GM21423 (cell line): ENCODE results near the gene ARL4D.
"Not testable (repeated sequence)": the region's sequence is repeated elsewhere in the genome, so short reads cannot be mapped to it uniquely, and the experiment has no call there.

Experiments used
- ATAC-seq: cut with Tn5 transposase; IDR thresholded peaks from one replicate; pipeline ENCODE4 v1.9.1; 2021; ENCODE audit warnings: mild to moderate bottlenecking, moderate library complexity; ENCODE audit not compliant: unreplicated experiment

The ARL4D gene, protein sequence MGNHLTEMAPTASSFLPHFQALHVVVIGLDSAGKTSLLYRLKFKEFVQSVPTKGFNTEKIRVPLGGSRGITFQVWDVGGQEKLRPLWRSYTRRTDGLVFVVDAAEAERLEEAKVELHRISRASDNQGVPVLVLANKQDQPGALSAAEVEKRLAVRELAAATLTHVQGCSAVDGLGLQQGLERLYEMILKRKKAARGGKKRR

GRCh38 chr17:43398724-43399595 is at the start of gene ARL4D:
ARL4D (plus strand) TSS chr17:43398993; CDS start chr17:43399733, 740 bp downstream.
- no peak for ATAC-seq

DNA sequence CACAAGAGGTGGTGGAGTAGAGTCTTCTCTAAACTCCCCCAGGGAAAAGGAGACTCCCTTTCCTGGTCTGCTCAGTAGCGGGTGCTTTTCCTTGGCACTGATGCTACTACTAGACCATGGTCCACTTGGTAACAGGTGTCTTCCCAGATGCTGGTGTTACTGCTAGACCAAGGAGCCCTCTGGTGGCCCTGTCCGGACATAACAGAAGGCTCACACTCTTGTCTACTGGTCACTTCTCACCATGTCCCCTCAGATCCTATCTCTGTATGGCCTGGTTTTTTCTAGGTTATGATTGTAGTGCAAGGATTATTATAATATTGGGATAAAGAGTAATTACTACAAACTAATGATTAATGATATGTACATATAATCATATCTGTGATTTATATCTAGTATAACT is 49.7 kb upstream of the ARL4D start:
- ATAC-seq: no peak

DNA sequence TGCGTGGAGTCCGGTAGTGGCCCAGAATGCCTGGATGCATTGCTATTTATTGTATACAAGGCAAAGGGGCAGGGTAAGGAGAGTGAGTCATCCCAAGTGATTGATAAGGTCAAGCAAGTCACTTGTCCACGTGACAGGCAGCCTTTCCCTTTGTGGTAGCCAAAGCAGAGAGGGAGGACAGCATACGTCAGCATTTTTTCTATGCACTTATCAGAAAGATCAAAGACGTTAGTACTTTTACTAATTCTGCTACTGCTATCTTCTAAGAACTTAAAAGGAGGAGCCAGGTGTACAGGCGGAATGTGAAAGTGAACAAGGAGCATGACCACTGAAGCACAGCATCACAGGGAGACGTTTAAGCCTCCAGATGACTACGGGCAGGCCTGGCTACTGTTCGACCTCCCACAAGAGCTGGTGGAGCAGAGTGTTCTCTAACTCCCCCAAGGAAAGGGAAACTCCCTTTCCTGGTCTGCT is 47.9 kb upstream of the ARL4D start:
- ATAC-seq: no peak

GRCh38 chr17:43351691-43352090 is 47.1 kb upstream of the ARL4D start:
- no peak for ATAC-seq

- no peak for ATAC-seq
These were observed 46.0 kb upstream of the ARL4D start for GRCh38 chr17:43352579-43353331.

DNA sequence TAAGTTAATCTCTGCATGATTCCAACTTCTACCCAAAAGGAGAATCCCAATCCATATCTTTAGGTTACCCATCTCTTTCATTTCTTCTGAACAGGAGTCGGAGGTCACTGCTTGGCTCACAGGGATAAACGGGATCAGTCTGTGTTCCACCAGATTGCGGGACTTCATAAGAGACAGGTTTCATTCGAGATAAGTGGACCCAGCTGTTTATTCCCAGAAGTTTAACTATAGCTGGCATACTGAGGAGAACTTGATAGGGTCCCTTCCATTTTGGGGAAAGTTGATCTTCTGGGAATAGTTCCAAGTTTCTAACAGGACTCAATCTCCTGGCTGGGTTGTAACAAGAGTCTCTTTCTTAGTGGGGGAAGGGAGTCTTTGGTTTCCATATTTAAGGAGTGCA is 45.4 kb upstream of the ARL4D start:
- no peak for ATAC-seq

DNA sequence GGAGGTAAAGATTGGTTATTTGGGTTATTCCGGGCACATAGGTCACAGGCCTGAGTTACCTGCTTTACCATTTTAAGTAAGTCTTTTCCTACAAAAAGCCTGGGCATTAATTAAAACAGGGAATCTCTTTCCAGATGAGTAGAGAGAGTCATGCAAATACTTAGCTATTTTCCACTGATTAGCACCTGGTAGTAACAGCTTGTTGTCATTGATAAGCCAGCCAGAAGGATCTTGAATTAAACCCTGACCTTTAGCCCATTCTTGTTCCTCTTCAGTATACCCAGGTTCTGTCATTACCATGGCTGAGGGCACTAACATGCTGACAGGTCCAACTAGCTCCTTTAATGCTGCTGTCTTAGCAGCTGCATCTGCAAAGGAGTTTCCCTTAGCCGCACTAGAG is 44.4 kb upstream of the ARL4D start:
- ATAC-seq: no peak

DNA sequence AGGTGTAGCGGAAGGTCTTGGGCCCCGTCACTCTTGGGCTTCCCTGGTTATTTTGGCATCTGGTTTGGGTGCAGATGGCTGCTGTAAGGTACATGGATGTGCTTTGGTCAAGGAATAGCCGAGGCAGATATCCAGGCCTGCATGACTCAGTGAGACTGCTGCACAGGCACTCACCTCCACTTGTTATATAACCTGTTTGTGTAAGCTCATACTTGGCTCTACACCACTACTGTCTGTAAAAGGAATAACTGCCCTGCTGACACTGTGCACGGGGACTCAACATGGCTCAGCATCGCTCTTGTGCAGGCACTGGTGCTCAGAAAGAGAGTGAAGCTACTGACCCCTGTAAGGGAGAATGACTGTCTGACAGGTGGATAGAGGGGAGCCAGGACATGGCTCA is 42.3 kb upstream of the ARL4D start:
- no peak for ATAC-seq

DNA sequence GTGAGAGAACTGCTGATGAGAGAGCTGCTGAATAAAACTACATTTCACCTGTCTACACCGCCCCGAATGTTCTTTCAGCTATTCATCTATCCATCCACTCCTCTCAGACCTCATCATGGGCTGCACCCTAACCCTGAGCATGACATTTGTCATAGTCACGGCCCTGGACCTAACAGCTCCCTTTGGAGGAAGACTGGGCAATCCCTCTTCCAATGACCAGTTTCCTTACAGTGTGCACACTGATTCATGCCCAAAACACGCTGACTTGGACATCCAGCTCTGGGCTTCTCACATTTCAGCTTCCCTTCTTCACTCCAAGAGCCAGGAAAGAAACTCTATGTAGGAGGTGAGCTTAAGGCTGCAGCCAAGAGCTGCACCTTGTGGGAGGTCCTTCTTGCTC is 41.8 kb upstream of the ARL4D start:
- no peak for ATAC-seq

DNA sequence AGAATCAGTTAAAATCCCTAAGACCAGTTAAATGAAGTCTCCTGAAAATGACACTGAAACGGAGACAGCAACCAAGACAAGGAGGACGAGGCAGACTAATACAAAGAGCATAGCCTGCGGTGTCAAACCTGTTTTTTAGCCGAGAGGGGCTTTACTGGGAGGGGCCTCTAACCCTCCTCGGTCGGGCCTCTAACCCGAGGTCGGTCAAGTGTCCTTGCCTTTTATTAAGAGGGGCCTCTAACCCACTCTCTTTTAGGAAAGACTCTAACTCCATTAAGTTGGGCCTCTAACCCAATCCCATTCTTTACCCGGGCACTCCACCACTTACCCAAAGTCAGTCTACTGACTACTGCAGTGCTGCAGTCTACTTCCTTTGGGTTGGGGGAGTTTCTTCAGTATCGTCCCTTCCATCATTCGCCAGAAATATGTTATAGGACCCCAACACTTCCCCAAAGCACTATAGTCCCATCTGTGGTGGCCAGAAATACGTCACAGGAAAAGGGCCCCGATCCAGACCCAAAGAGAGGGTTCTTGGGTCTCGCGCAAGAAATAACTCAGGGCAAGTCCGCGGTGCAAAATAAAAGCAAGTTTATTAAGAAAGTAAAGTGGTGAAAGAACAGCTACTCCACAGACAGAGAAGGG is 39.2 kb upstream of the ARL4D start:
- no peak for ATAC-seq

- peak; percentile 26 for ATAC-seq
These were observed 38.4 kb upstream of the ARL4D start for GRCh38 chr17:43360376-43360738.

DNA sequence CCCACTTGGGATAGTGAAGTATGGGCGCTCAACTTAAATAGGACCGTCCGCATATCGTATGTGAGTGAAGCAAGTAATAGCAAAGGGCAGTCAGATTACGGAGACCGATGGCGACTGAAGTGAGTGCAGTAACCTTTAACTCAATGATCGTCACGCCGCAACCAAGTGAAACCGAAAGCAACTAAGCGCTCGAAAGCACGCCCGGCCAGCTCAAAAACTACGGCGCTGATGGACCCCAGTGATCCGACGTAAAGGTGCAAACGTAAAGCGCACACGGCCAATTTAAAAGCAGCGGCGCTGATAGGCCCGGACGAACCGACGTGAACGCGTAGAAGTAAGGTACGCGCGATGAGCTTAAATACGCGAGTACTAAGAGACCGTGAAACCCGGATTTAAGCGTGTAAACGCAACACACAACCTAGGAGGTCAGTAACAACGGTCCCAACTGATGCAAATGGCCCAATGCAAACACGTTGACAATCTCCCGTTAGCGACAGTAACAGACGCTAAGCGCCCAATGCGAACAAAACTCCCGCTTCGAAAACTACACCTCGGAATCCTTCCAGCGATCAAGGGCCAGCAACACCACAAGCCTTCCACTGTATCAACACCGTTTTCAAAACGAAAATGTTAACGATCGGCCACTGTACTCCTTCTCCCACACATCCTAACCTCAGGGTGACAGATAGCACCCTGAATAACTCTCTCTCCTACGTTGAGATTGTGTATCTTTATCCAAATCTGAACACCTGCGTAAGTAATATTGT is 37.9 kb upstream of the ARL4D start:
- ATAC-seq: peak; percentile 83

- ATAC-seq: no peak
These were observed 35.4 kb upstream of the ARL4D start for GRCh38 chr17:43363181-43363925.

DNA sequence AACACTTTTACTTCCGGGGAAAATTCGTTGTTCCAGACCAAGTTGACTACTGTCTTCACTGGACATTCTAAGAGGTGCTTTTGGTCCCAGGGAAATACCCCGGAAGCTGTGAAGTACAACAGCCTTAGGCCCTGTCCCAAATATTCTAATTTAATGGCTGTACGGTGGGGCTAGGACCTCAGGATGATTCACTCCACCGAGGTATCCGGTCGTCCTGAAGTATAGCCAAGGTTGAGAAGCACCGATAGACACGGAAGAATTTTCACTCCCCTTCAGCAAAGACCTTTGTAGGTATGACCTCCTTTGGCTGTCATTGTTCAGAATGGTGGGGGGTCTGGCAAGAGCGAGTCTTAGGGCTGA is 34.9 kb upstream of the ARL4D start:
- no peak for ATAC-seq

GRCh38 chr17:43365356-43365755 is 33.4 kb upstream of the ARL4D start:
- ATAC-seq: no peak

- not testable (repeated sequence) for ATAC-seq
These were observed 32.9 kb upstream of the ARL4D start for GRCh38 chr17:43365921-43366320.

DNA sequence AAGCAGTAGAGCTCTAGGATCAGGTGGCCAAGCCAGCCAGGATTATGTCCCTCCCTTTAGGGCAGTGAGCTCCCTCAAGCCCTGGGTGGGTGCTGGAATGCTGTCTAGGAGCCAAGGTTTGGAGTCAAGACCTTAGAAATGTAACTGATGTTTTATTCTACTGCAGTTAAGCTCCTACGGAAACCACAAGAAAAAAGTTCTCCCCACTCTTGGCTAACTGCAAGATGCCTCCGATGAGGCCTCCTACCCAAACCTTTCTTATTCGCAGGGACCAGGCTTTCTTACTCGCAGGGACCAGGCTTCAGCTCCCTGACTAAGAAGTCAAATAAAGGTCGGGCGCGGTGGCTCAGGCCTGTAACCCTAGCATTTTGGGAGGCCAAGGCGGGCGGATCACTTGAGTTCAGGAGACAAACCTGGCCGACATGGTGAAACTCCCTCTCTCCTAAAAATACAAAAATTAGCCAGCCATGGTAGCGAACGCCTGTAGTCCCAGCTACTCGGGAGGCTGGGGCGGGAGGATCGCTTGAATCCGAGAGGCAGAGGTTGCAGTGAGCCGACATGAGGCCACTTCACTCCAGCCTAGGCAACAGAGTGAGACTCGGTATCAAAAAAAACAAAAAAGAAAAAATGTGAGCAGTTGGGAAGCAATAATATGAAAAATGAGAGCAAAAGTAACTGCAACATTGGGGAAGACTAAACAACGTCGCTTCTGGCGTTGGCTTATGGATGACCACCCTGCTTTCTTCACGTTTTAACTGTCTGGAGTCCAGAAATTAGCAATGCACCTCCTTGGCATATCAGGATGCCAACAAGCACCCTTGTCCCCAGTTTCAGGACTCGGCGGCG is 31.7 kb upstream of the ARL4D start:
- ATAC-seq: no peak

DNA sequence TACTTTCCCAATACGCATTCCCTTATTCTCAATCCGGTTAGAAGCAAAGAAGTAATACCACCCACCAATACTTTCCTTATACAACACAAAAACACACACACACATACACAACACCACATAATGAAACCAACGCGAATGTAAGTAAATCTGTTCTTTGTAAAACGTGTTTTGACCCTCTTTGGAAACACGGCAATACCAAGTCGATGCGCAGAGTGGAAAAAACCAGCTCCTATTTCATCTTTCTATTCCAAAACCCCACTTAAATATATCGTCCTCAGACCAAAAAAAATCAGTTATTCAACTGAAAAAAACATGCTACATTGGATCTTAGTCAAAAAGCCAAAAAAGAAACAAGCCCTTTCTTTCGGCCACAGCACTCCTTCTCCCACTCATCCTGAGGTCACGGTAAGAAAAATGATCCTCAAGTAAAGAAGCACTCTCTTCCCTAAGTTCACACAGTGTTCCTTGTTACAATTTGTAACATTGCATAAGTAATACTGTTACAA is 31.0 kb upstream of the ARL4D start:
- peak; percentile 29 for ATAC-seq
